OCI-LY3 (cell line): Measurements from ENCODE around the gene STKLD1.

ENCODE experiments used
- EZH2phosphoT487 ChIP-seq: fragments of 200-600 bp; shearing (Covaris generic); IDR thresholded peaks from 2 replicates; pipeline ENCODE4 v1.6.1; 2018; ENCODE audit warnings: antibody characterized with exemption, mixed run types, low read depth
- TF ChIP-seq, protein P1 (sequence below): fragments of 200-600, 300-600 bp; sonication (generic); IDR thresholded peaks from 2 replicates; pipeline ENCODE4 v1.5.1; 2014; ENCODE audit warnings: antibody characterized with exemption, low read length, low read depth

DNA sequence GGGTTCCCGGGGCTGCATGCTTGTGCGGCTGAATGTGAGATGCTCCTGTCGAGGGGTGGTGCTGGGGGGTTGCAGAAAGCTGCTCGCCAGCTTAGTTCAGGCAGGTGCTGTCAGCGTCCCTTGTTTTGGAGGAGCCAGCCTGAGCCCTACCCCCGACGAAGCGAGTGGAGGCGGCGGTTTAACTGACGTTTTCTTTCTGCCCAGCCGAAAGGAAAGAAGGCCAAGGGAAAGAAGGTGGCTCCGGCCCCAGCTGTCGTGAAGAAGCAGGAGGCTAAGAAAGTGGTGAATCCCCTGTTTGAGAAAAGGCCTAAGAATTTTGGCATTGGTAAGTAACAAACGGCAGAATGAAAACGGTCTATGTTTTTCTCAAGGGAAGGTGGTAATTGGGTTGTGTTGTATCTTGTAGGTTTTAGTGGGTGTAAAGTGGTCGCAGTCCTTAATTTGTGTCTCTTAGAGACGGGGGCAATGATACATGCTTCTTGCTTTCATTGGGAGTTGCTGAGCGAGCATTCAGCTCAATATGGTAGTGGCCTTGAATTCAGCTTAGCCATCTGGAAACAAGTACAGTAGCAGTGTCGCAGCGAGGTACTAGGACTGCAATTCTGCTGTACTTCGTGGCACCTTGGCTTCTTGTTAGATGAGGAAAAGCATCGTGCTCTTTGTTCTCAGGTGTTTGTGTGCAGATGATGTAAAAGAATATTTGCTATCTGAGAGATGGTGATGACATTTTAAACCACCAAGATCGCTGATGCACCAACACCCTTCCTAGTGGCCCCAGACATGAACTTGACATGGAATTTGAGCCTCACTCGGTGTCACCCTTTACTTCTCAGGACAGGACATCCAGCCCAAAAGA, 27.2 kb upstream of the STKLD1 start:
- TF ChIP-seq, protein P1, sequence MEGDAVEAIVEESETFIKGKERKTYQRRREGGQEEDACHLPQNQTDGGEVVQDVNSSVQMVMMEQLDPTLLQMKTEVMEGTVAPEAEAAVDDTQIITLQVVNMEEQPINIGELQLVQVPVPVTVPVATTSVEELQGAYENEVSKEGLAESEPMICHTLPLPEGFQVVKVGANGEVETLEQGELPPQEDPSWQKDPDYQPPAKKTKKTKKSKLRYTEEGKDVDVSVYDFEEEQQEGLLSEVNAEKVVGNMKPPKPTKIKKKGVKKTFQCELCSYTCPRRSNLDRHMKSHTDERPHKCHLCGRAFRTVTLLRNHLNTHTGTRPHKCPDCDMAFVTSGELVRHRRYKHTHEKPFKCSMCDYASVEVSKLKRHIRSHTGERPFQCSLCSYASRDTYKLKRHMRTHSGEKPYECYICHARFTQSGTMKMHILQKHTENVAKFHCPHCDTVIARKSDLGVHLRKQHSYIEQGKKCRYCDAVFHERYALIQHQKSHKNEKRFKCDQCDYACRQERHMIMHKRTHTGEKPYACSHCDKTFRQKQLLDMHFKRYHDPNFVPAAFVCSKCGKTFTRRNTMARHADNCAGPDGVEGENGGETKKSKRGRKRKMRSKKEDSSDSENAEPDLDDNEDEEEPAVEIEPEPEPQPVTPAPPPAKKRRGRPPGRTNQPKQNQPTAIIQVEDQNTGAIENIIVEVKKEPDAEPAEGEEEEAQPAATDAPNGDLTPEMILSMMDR: no peak
- TF ChIP-seq EZH2phosphoT487: no peak
